H9 (cell line): Measurements from ENCODE around the gene MACROD1. TPM values are rescaled to one million over a fixed set of nuclear protein-coding genes. Genes with fewer than 3 reads are reported as not detected.

Experiments
- DNase-seq: peaks from one replicate; pipeline ENCODE4 v3.0.0-alpha.2; 2017
- H2AFZ ChIP-seq: one replicate; pipeline ENCODE4 v1.6.1; 2013; ENCODE audit warnings: mild to moderate bottlenecking, low read length, control low read depth, moderate library complexity
- H2AK5ac ChIP-seq: 2 replicates; pipeline ENCODE4 v1.6.1; 2013; ENCODE audit warnings: low read length, control low read depth, mixed read lengths; ENCODE audit not compliant: insufficient read length
- H2BK120ac ChIP-seq: one replicate; pipeline ENCODE4 v1.6.1; 2013; ENCODE audit warnings: low read depth, mild to moderate bottlenecking, low read length, control low read depth, inconsistent platforms; ENCODE audit not compliant: poor library complexity, severe bottlenecking
- H2BK12ac ChIP-seq: 2 replicates; pipeline ENCODE4 v1.6.1; 2013; ENCODE audit warnings: low read length, control low read depth, mixed read lengths, low read depth; ENCODE audit not compliant: insufficient read length
- H2BK15ac ChIP-seq: 2 replicates; pipeline ENCODE4 v1.6.1; 2013; ENCODE audit warnings: low read depth, low read length, control low read depth
- H2BK20ac ChIP-seq: one replicate; pipeline ENCODE4 v1.6.1; 2013; ENCODE audit warnings: low read depth, mild to moderate bottlenecking, low read length, control low read depth, inconsistent platforms; ENCODE audit not compliant: poor library complexity, severe bottlenecking
- H2BK5ac ChIP-seq: 2 replicates; pipeline ENCODE4 v1.6.1; 2013; ENCODE audit warnings: low read length, control low read depth, mixed read lengths; ENCODE audit not compliant: insufficient read length
- H3K14ac ChIP-seq: 2 replicates; pipeline ENCODE4 v1.6.1; 2013; ENCODE audit warnings: low read length, control low read depth; ENCODE audit not compliant: insufficient read depth
- H3K18ac ChIP-seq: 2 replicates; pipeline ENCODE4 v1.6.1; 2013; ENCODE audit warnings: low read depth, mild to moderate bottlenecking, mixed read lengths, low read length, control low read depth; ENCODE audit not compliant: insufficient read length
- H3K23ac ChIP-seq: 2 replicates; pipeline ENCODE4 v1.6.1; 2013; ENCODE audit warnings: low read length, control low read depth, mixed read lengths, low read depth; ENCODE audit not compliant: insufficient read length
- H3K23me2 ChIP-seq: 2 replicates; pipeline ENCODE4 v1.6.1; 2013; ENCODE audit warnings: low read depth, mild to moderate bottlenecking, mixed read lengths, low read length, control low read depth; ENCODE audit not compliant: insufficient read length, poor library complexity, severe bottlenecking
- H3K27ac ChIP-seq: 2 replicates; pipeline ENCODE4 v1.5.1; 2013; ENCODE audit warnings: low read length, control low read depth, mixed read lengths, low read depth; ENCODE audit not compliant: insufficient read length
- H3K27me3 ChIP-seq: 2 replicates; pipeline ENCODE4 v1.6.1; 2013; ENCODE audit warnings: low read length, control low read depth, inconsistent platforms; ENCODE audit not compliant: insufficient read depth
- H3K4ac ChIP-seq: 2 replicates; pipeline ENCODE4 v1.6.1; 2013; ENCODE audit warnings: low read depth, mild to moderate bottlenecking, control low read depth, inconsistent platforms, low read length, moderate library complexity
- H3K4me1 ChIP-seq: 2 replicates; pipeline ENCODE4 v1.6.1; 2013; ENCODE audit warnings: low read length, control low read depth, inconsistent platforms; ENCODE audit not compliant: insufficient read depth
- H3K4me2 ChIP-seq: 2 replicates; pipeline ENCODE4 v1.6.1; 2013; ENCODE audit warnings: low read length, control low read depth, mixed read lengths; ENCODE audit not compliant: insufficient read length, insufficient read depth
- H3K56ac ChIP-seq: 2 replicates; pipeline ENCODE4 v1.6.1; 2013; ENCODE audit warnings: low read depth, mild to moderate bottlenecking, mixed read lengths, low read length, control low read depth; ENCODE audit not compliant: insufficient read length
- H3K79me1 ChIP-seq: 2 replicates; pipeline ENCODE4 v1.6.1; 2013; ENCODE audit warnings: low read depth, mild to moderate bottlenecking, moderate library complexity, low read length, control low read depth, inconsistent platforms; ENCODE audit not compliant: insufficient read depth, poor library complexity, severe bottlenecking
- H3K79me2 ChIP-seq: 2 replicates; pipeline ENCODE4 v1.6.1; 2013; ENCODE audit warnings: low read length, control low read depth, inconsistent platforms; ENCODE audit not compliant: insufficient read depth
- H3K9ac ChIP-seq: 2 replicates; pipeline ENCODE4 v1.6.1; 2013; ENCODE audit warnings: low read length, control low read depth, mixed read lengths; ENCODE audit not compliant: insufficient read length; ENCODE audit errors: extremely low read depth
- H3K9me3 ChIP-seq: one replicate; pipeline ENCODE4 v1.6.1; 2013; ENCODE audit warnings: low read depth, low read length, inconsistent platforms; ENCODE audit not compliant: control insufficient read depth
- H3T11ph ChIP-seq: one replicate; pipeline ENCODE4 v1.6.1; 2013; ENCODE audit warnings: mild to moderate bottlenecking, low read length, control low read depth, inconsistent platforms
- H4K20me1 ChIP-seq: one replicate; pipeline ENCODE4 v1.6.1; 2013; ENCODE audit not compliant: control insufficient read depth, insufficient read length, insufficient read depth
- H4K5ac ChIP-seq: 2 replicates; pipeline ENCODE4 v1.6.1; 2013; ENCODE audit warnings: low read depth, mild to moderate bottlenecking, mixed read lengths, low read length, control low read depth; ENCODE audit not compliant: insufficient read length
- H4K8ac ChIP-seq: replicated peaks from 2 replicates; pipeline ENCODE4 v1.6.1; 2013; ENCODE audit warnings: low read length, control low read depth, mixed read lengths, low read depth; ENCODE audit not compliant: insufficient read length
- H4K91ac ChIP-seq: 2 replicates; pipeline ENCODE4 v1.6.1; 2013; ENCODE audit warnings: low read depth, mild to moderate bottlenecking, moderate library complexity, mixed read lengths, low read length, control low read depth; ENCODE audit not compliant: insufficient read length
- H3K27ac Mint-ChIP-seq, 3 experiments: 2 replicates in 2 of 3; 3 replicates in 1 of 3; pipeline ENCODE4 v1.8.0; 2020 to 2021; ENCODE audit warnings: mixed read lengths in 3 of 3, mild to moderate bottlenecking in 1 of 3, moderate library complexity in 1 of 3
- H3K27me3 Mint-ChIP-seq: 2 replicates; pipeline ENCODE4 v1.8.0; 2021; ENCODE audit warnings: low read depth, mild to moderate bottlenecking, moderate library complexity, mixed read lengths
- H3K36me3 Mint-ChIP-seq, 3 experiments: 2 replicates in 2 of 3; 3 replicates in 1 of 3; pipeline ENCODE4 v1.8.0; 2020 to 2021; ENCODE audit warnings: low read depth in 3 of 3, mixed read lengths in 3 of 3; ENCODE audit not compliant: insufficient read depth in 1 of 3
- H3K4me1 Mint-ChIP-seq, 2 experiments: 2 replicates each; pipeline ENCODE4 v1.8.0; 2020; ENCODE audit warnings: mixed read lengths in 2 of 2
- H3K4me3 Mint-ChIP-seq, 2 experiments: 2 replicates in 1 of 2; 3 replicates in 1 of 2; pipeline ENCODE4 v1.8.0; 2020 to 2021; ENCODE audit warnings: mild to moderate bottlenecking in 2 of 2, mixed read lengths in 2 of 2, moderate library complexity in 1 of 2
- H3K9me3 Mint-ChIP-seq, 2 experiments: 2 replicates in 1 of 2; 3 replicates in 1 of 2; pipeline ENCODE4 v1.8.0; 2020; ENCODE audit warnings: mild to moderate bottlenecking in 2 of 2, mixed read lengths in 2 of 2, moderate library complexity in 1 of 2
- CTCF ChIP-seq: fragments of 200-600 bp; sonication (generic); conservative IDR thresholded peaks from 3 replicates; pipeline ENCODE4 v1.8.0; 2021; ENCODE audit warnings: antibody characterized with exemption, mild to moderate bottlenecking
- WGBS: extraction: QIAGEN DNeasy Blood & Tissue Kit; methylation state at CpG from one replicate; pipeline ENCODE4 v1.1.7; 2013; ENCODE audit warnings: missing lambda C conversion rate, low lambda C conversion rate, mixed read lengths; ENCODE audit not compliant: insufficient read length; ENCODE audit errors: extremely low coverage; 5-methylcytosine and 5-hydroxymethylcytosine counted together
- total RNA-seq: library from RNA; stranded (reverse); gene quantifications from 2 replicates; pipeline ENCODE4 v1.2.1, GENCODE V29; 2021

The MACROD1 gene
- total RNA-seq, 1 experiment from 2014 or later = 21.2 TPM

GRCh38 chr11:64028398-64029115, 137.4 kb downstream of the MACROD1 start:
- Histone ChIP-seq H3K56ac (no peak overlapping the region), H3K4me2 (no peak overlapping the region), H3K18ac (peak overlapping the region; percentile 29), H3T11ph (no peak overlapping the region), H3K9ac (no peak overlapping the region), H2AFZ (no peak overlapping the region), H3K27ac (no peak overlapping the region), H2BK15ac (no peak overlapping the region), H3K4ac (no peak overlapping the region), H2BK5ac (no peak overlapping the region), H4K8ac (no peak overlapping the region), H3K23ac (no peak overlapping the region), H2BK20ac (no peak overlapping the region), H2BK12ac (no peak overlapping the region), H4K20me1 (no peaks in the 10 kb centered on the region), H3K14ac (no peak overlapping the region; the same call in 1 of the 2 replicates), H2AK5ac (no peak overlapping the region), H3K4me1 (no peaks in the 10 kb centered on the region; the same call in 1 of the 2 replicates), H3K79me2 (no peaks in the 10 kb centered on the region), H3K27me3 (peaks cover 16% of the 10 kb centered on the region; the same call in 1 of the 2 replicates), H3K9me3 (no peaks in the 10 kb centered on the region), H2BK120ac (no peak overlapping the region), H3K79me1 (no peaks in the 10 kb centered on the region), H3K23me2 (no peaks in the 10 kb centered on the region), H4K91ac (no peak overlapping the region), H4K5ac (no peak overlapping the region)
- H3K9me3 Mint-ChIP-seq = no peaks in the 10 kb centered on the region
- H3K4me1 Mint-ChIP-seq = peaks cover 42 to 52% of the 10 kb centered on the region in 2 experiments
- no peak for TF ChIP-seq CTCF
- H3K27ac Mint-ChIP-seq = peak overlapping the region in 1 of 3 experiments; percentile 31; a peak in 1 of 7 replicates
- peaks cover 65% of the 10 kb centered on the region for H3K27me3 Mint-ChIP-seq
- no peaks in the 10 kb centered on the region; a peak in 2 of 7 replicates for H3K36me3 Mint-ChIP-seq
- WGBS = no CpG with 5 or more reads among the region's 22 CpGs
- DNase-seq = peak; percentile 92
- H3K4me3 Mint-ChIP-seq = peak overlapping the region in 1 of 2 experiments; percentile 58; a peak in 1 of 5 replicates
